Lower lobe of right lung (tissue), 2 donors: ENCODE measurements around the gene CAMSAP1. TPM values are rescaled to one million over a fixed set of nuclear protein-coding genes. Genes with fewer than 3 reads are reported as not detected.
A peak's percentile ranks its signal among the peaks of the same experiment; 100 is the strongest.

Experiments
- ATAC-seq, 2 donors: fragments of 200-7000 bp; cut with Tn5 transposase; one replicate each; pipeline ENCODE4 v1.9.1; 2020 to 2022; ENCODE audit warnings: mild to moderate bottlenecking in 2 of 2, moderate library complexity in 2 of 2
- DNase-seq: peaks from one replicate; pipeline ENCODE4 v3.0.0-alpha.2; 2020
- H3K27ac ChIP-seq: fragments of 200-600 bp; one replicate; pipeline ENCODE4 v1.8.0; 2022
- H3K27me3 ChIP-seq: fragments of 200-600 bp; one replicate; pipeline ENCODE4 v1.8.0; 2022; ENCODE audit warnings: low read depth
- H3K36me3 ChIP-seq: fragments of 200-600 bp; one replicate; pipeline ENCODE4 v1.8.0; 2022; ENCODE audit warnings: mild to moderate bottlenecking
- H3K4me1 ChIP-seq: fragments of 200-600 bp; one replicate; pipeline ENCODE4 v1.8.0; 2022
- H3K4me3 ChIP-seq: fragments of 200-600 bp; one replicate; pipeline ENCODE4 v1.8.0; 2022; ENCODE audit warnings: mild to moderate bottlenecking
- H3K9me3 ChIP-seq: fragments of 200-600 bp; one replicate; pipeline ENCODE4 v1.8.0; 2022
- CTCF ChIP-seq: fragments of 200-600 bp; IDR thresholded peaks from one replicate; pipeline ENCODE4 v1.8.0; 2022; ENCODE audit warnings: antibody characterized with exemption, mild to moderate bottlenecking
- intact Hi-C: fragments of 100-400 bp; cut with DNase I; formaldehyde crosslinking; loops from one replicate; pipeline ENCODE4 v1.11.0; 2022
- total RNA-seq: library from RNA; stranded (reverse); fragmentation: NEBNext Ultra II Directional; extraction: Animal tissue kit (Norgen Biotek cat#: 25700); gene quantifications from one replicate; pipeline ENCODE4 v1.2.1, GENCODE V29; 2021
- donor health status: DM: no; HTN: yes; CAD: no; lungs with severe emphysema.

CAMSAP1 gene
- total RNA-seq, 1 donor from 2014 or later = 34.4 TPM

GRCh38 chr9:135941288-135941995 lies 34.1 kb upstream of the CAMSAP1 start:
- Histone ChIP-seq H3K27me3 (no peaks in the 10 kb centered on the region), H3K4me1 (no peaks in the 10 kb centered on the region), H3K36me3 (peaks cover 87% of the 10 kb centered on the region), H3K27ac (peak overlapping the region; percentile 36), H3K4me3 (no peak overlapping the region), H3K9me3 (no peaks in the 10 kb centered on the region)
- ATAC-seq (no peak), DNase-seq (no peak)
- intact Hi-C loops = no loop called here
- no peak for TF ChIP-seq CTCF

- H3K9me3 ChIP-seq = no peaks in the 10 kb centered on the region
- no peak for DNase-seq
- H3K27me3 ChIP-seq = no peaks in the 10 kb centered on the region
- H3K36me3 ChIP-seq = peaks cover 87% of the 10 kb centered on the region
- H3K27ac ChIP-seq = no peak overlapping the region
- H3K4me1 ChIP-seq = no peaks in the 10 kb centered on the region
- intact Hi-C loops = no loop called here
- no peak for ATAC-seq
- no peak for TF ChIP-seq CTCF
- no peak overlapping the region for H3K4me3 ChIP-seq
Measured at GRCh38 chr9:135939351-135940265, 32.3 kb upstream of the CAMSAP1 start.

GRCh38 chr9:135937521-135938489 lies 30.5 kb upstream of the CAMSAP1 start:
- H3K36me3 ChIP-seq = peaks cover 87% of the 10 kb centered on the region
- no peaks in the 10 kb centered on the region for H3K9me3 ChIP-seq
- intact Hi-C loops = no loop called here
- DNase-seq = no peak
- TF ChIP-seq CTCF = no peak
- no peak overlapping the region for H3K4me3 ChIP-seq
- H3K4me1 ChIP-seq = no peaks in the 10 kb centered on the region
- H3K27me3 ChIP-seq = no peaks in the 10 kb centered on the region
- no peak for ATAC-seq
- no peak overlapping the region for H3K27ac ChIP-seq

GRCh38 chr9:135933114-135933513 lies 25.8 kb upstream of the CAMSAP1 start:
- Histone ChIP-seq H3K27ac (no peak overlapping the region), H3K36me3 (peaks cover 74% of the 10 kb centered on the region), H3K4me3 (no peak overlapping the region), H3K4me1 (no peaks in the 10 kb centered on the region), H3K27me3 (no peaks in the 10 kb centered on the region), H3K9me3 (no peaks in the 10 kb centered on the region)
- no peak for TF ChIP-seq CTCF
- intact Hi-C loops = no loop called here
- ATAC-seq (no peak), DNase-seq (no peak)

- no peak for TF ChIP-seq CTCF
- DNase-seq = no peak
- Histone ChIP-seq H3K4me1 (no peaks in the 10 kb centered on the region), H3K4me3 (no peak overlapping the region), H3K27me3 (no peaks in the 10 kb centered on the region), H3K27ac (no peak overlapping the region), H3K9me3 (no peaks in the 10 kb centered on the region), H3K36me3 (peaks cover 70% of the 10 kb centered on the region)
- intact Hi-C loops = no loop called here
- no peak for ATAC-seq
Measured at GRCh38 chr9:135932656-135933055, 25.3 kb upstream of the CAMSAP1 start.
